ENCODE measurements around the gene OBI1. TPM values are rescaled to one million over a fixed set of nuclear protein-coding genes. Genes with fewer than 3 reads are reported as not detected.

Gene OBI1
- total RNA-seq, 1 experiment from 2014 or later: 6.8 TPM

DNA sequence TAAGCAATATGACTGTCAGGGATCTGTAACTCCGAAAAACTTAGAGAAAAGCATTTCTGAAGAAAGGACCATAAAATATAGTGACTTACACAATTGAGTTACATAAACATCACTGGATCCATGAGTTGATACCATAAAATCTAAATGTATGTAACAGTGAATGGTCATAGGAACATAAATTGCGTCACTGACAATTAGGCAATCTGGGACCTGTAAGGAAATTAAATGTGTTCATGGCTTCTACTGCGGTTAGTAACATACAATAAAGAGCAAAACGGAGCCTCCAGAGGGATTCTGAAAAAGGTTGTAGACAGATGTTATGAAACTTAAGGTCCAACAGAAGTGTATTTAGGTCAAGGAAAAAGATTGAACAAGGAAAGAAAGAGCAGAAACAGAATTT, 82.7 kb downstream of the OBI1 start:
- DNase-seq (ENCODE audit: low spot score): no peak

DNA sequence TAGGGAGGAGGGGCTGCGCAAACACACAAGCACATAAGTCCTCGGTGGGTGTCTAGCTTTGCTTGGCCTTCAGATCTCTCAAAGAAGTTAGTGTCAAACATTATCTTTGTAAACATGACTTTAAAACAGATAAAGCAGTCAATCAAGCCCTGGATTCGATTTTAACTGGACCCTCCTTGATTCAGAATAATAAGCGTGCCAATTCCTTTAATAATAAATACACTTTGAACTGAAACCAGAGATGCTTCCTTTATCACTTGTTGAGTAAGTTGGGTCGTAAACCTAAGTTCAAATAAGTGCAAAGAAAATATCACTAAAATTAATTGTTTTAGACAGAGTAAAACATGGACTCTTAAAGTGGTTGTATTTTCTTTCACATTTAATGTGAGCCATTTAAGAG, 86.5 kb downstream of the OBI1 start:
- no peak for DNase-seq (ENCODE audit: low spot score)

- no peak for DNase-seq (ENCODE audit: low spot score)
These were observed 89.9 kb downstream of the OBI1 start for GRCh38 chr13:78569029-78569428.

DNA sequence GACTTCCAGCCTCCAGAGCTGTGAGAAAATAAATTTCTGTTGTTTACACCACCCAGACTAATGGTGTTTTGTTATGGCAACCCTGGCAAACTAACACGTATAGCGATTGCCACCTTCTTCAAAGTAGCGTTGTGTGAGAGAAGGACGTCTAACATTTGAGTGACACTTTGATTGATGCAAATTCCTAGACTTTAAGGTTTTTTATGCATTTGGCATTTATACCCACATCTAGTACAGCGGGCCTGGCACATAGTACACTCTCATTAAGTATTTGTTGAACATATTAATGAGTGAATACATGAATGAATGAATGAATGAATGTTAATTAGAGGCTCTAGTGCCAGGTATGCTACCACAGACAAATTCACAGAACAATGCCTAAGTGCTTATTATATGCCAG, 92.3 kb downstream of the OBI1 start:
- DNase-seq (ENCODE audit: low spot score): no peak

Other genes starting within 250 kb of the OBI1 start
- not detected in 2 replicates for gene POU4F1, start 55.6 kb downstream of the OBI1 start, total RNA-seq (2014; rRNA removed; shearing (Covaris generic))

Measured in HT-29 (cell line).